ENCODE results near the gene DAB2IP.

DNA sequence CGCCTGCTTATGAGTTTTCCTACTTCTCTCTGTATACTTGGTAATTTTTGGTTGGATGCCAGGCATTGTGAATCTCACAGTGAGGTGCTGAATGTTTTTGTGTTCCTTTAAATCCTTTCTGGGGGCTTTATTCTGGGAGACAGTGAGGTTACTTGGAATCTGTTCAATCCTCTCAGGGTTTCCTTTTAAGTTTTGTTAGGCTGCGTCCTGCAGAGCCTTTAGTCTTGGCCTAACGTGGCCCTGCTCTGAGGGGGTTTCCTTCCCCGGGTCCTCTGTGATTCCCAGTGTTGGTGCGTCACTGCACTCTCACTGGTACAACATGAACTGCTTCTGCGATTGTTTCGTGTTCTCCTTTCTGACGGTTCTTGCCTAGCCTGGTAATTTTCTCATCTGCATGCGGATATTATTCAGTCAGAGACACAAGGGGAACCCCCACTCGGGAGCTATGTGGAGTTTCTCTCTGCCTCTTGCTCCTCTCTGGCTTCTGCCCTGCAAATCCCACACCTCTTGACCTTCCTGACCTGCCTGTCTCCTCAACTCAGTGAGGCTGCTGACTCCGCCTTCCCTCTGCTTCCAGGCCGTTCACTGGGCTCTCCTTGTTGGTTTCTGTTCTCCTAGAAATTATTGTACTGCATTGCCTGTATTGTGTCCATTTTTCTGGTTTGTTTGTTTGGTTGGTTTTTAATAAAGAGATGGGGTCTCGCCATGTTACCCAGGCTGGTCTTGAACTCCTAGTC, 128.1 kb downstream of the DAB2IP start:
- TF ChIP-seq, protein P1, sequence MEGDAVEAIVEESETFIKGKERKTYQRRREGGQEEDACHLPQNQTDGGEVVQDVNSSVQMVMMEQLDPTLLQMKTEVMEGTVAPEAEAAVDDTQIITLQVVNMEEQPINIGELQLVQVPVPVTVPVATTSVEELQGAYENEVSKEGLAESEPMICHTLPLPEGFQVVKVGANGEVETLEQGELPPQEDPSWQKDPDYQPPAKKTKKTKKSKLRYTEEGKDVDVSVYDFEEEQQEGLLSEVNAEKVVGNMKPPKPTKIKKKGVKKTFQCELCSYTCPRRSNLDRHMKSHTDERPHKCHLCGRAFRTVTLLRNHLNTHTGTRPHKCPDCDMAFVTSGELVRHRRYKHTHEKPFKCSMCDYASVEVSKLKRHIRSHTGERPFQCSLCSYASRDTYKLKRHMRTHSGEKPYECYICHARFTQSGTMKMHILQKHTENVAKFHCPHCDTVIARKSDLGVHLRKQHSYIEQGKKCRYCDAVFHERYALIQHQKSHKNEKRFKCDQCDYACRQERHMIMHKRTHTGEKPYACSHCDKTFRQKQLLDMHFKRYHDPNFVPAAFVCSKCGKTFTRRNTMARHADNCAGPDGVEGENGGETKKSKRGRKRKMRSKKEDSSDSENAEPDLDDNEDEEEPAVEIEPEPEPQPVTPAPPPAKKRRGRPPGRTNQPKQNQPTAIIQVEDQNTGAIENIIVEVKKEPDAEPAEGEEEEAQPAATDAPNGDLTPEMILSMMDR (IDR thresholded peaks at IDR 0.05; ENCODE audit: poor library complexity, severe bottlenecking), result no peak
- TF ChIP-seq, protein P2, sequence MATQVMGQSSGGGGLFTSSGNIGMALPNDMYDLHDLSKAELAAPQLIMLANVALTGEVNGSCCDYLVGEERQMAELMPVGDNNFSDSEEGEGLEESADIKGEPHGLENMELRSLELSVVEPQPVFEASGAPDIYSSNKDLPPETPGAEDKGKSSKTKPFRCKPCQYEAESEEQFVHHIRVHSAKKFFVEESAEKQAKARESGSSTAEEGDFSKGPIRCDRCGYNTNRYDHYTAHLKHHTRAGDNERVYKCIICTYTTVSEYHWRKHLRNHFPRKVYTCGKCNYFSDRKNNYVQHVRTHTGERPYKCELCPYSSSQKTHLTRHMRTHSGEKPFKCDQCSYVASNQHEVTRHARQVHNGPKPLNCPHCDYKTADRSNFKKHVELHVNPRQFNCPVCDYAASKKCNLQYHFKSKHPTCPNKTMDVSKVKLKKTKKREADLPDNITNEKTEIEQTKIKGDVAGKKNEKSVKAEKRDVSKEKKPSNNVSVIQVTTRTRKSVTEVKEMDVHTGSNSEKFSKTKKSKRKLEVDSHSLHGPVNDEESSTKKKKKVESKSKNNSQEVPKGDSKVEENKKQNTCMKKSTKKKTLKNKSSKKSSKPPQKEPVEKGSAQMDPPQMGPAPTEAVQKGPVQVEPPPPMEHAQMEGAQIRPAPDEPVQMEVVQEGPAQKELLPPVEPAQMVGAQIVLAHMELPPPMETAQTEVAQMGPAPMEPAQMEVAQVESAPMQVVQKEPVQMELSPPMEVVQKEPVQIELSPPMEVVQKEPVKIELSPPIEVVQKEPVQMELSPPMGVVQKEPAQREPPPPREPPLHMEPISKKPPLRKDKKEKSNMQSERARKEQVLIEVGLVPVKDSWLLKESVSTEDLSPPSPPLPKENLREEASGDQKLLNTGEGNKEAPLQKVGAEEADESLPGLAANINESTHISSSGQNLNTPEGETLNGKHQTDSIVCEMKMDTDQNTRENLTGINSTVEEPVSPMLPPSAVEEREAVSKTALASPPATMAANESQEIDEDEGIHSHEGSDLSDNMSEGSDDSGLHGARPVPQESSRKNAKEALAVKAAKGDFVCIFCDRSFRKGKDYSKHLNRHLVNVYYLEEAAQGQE (IDR thresholded peaks at IDR 0.05; ENCODE audit: borderline replicate concordance), result no peak

Measured in neural cell (in vitro differentiated cells).